Loucy (cell line): Measurements from ENCODE around the gene ANKRD10.

Experiments
- H2AFZ ChIP-seq: fragments of 200-600 bp; sonication (generic); 2 replicates; pipeline ENCODE4 v1.6.0; 2016; ENCODE audit warnings: antibody characterized with exemption, mild to moderate bottlenecking, low read length, moderate library complexity
- H3F3A ChIP-seq: fragments of 200-600 bp; 2 replicates; pipeline ENCODE4 v1.6.0; 2016; ENCODE audit warnings: antibody characterized with exemption, low read depth, mild to moderate bottlenecking
- H3K27me3 ChIP-seq: fragments of 200-600 bp; sonication (generic); 2 replicates; pipeline ENCODE4 v1.6.1; 2014; ENCODE audit warnings: low read length, mild to moderate bottlenecking; ENCODE audit not compliant: insufficient read depth, poor library complexity, severe bottlenecking
- H3K36me3 ChIP-seq: fragments of 200-600 bp; sonication (generic); 2 replicates; pipeline ENCODE4 v1.6.1; 2016; ENCODE audit warnings: low read length; ENCODE audit not compliant: insufficient read depth
- H3K4me1 ChIP-seq: fragments of 200-600 bp; sonication (generic); 2 replicates; pipeline ENCODE4 v1.5.1; 2014; ENCODE audit warnings: low read length, mild to moderate bottlenecking; ENCODE audit not compliant: insufficient read depth, poor library complexity, severe bottlenecking
- H3K4me2 ChIP-seq: fragments of 200-600 bp; sonication (generic); 2 replicates; pipeline ENCODE4 v1.6.0; 2014; ENCODE audit warnings: antibody characterized with exemption, low read length, low read depth, mild to moderate bottlenecking; ENCODE audit not compliant: poor library complexity, severe bottlenecking
- H3K4me3 ChIP-seq: fragments of 200-600 bp; sonication (generic); 2 replicates; pipeline ENCODE4 v1.5.1; 2014; ENCODE audit warnings: low read length, mild to moderate bottlenecking, mixed read lengths; ENCODE audit not compliant: poor library complexity, severe bottlenecking
- H3K79me2 ChIP-seq: fragments of 200-600 bp; sonication (generic); 2 replicates; pipeline ENCODE4 v1.6.1; 2014; ENCODE audit warnings: low read length; ENCODE audit not compliant: insufficient read depth
- H3K9ac ChIP-seq: fragments of 200-600 bp; sonication (generic); 2 replicates; pipeline ENCODE4 v1.6.0; 2014; ENCODE audit warnings: mild to moderate bottlenecking, low read depth, low read length, moderate library complexity; ENCODE audit not compliant: poor library complexity, severe bottlenecking
- H3K9me2 ChIP-seq: fragments of 200-600 bp; sonication (generic); replicated peaks from 2 replicates; pipeline ENCODE4 v1.6.1; 2016; ENCODE audit warnings: low read depth, low read length, mixed read lengths
- H3K9me3 ChIP-seq: fragments of 200-600 bp; sonication (generic); 2 replicates; pipeline ENCODE4 v1.6.1; 2014; ENCODE audit warnings: mild to moderate bottlenecking, antibody characterized with exemption, low read length, low read depth; ENCODE audit not compliant: insufficient read depth
- H4K20me1 ChIP-seq: fragments of 200-600 bp; sonication (generic); 2 replicates; pipeline ENCODE4 v1.6.0; 2014; ENCODE audit warnings: antibody characterized with exemption, low read length, mild to moderate bottlenecking; ENCODE audit not compliant: insufficient read depth, poor library complexity, severe bottlenecking
- EZH2phosphoT487 ChIP-seq: fragments of 200-600 bp; IDR thresholded peaks from 2 replicates; pipeline ENCODE4 v1.6.1; 2018; ENCODE audit warnings: antibody characterized with exemption, mild to moderate bottlenecking, moderate library complexity, borderline replicate concordance
- TF ChIP-seq, protein P1 (sequence below): fragments of 200-600 bp; sonication (generic); conservative IDR thresholded peaks from 2 replicates; pipeline ENCODE4 v1.5.1; 2014; ENCODE audit warnings: mild to moderate bottlenecking, antibody characterized with exemption, low read length

ANKRD10 gene

DNA sequence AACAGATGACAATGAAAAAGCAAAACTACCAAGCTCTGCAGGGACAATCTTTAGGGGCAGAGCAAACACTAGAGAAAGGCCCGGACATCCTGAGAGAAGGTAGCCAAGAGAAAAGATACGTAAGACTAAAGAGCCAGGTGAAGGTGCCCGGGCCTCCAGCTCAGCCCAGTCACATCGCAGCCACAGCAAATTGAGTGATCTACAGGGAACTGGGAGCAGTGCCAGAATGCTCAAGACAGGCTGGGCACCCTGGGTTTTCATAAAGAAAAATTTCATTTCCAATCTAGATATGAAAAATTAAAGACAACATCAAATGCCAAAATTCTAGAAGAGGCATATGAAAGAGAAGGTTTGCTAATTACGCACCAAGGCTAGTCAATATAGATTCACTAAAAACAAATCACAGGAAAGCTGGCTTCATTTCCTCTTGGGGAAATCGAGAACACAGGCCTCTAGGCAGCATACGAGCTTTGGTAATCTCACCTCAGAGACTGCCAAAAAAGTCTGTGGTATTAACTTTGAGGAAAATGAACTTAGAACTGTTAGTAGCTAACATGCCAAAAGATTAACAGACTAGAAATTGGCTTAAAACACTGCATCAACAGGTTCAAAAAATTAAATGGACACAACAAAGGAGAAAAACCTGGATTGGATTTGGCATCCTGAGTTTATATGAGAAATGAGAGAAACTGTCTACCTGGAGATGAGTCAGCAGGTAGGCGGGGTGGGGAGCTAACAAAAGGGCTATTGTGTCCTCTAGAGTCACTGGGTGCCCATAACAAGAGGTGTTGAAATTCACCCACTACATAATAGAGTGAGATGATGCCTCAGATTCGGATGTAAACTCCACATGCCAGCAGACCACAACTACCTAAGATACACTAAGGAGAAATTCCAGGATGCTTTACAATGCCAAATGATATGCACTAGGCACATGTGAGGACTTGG, 6.6 kb downstream of the ANKRD10 start:
- no peak for TF ChIP-seq EZH2phosphoT487
- TF ChIP-seq, protein P1, sequence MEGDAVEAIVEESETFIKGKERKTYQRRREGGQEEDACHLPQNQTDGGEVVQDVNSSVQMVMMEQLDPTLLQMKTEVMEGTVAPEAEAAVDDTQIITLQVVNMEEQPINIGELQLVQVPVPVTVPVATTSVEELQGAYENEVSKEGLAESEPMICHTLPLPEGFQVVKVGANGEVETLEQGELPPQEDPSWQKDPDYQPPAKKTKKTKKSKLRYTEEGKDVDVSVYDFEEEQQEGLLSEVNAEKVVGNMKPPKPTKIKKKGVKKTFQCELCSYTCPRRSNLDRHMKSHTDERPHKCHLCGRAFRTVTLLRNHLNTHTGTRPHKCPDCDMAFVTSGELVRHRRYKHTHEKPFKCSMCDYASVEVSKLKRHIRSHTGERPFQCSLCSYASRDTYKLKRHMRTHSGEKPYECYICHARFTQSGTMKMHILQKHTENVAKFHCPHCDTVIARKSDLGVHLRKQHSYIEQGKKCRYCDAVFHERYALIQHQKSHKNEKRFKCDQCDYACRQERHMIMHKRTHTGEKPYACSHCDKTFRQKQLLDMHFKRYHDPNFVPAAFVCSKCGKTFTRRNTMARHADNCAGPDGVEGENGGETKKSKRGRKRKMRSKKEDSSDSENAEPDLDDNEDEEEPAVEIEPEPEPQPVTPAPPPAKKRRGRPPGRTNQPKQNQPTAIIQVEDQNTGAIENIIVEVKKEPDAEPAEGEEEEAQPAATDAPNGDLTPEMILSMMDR = no peak
- Histone ChIP-seq H3K9me3 (no peaks in the 10 kb centered on the region), H2AFZ (no peak overlapping the region), H3K79me2 (peaks cover 96% of the 10 kb centered on the region), H3K9ac (peak overlapping the region; percentile 44), H3F3A (no peaks in the 10 kb centered on the region), H3K4me3 (peak overlapping the region; percentile 78), H3K36me3 (peaks cover 70% of the 10 kb centered on the region; the same call in 1 of the 2 replicates), H3K4me2 (peak overlapping the region; percentile 69), H4K20me1 (peaks cover 91% of the 10 kb centered on the region), H3K9me2 (no peaks in the 10 kb centered on the region), H3K4me1 (peaks cover 60% of the 10 kb centered on the region), H3K27me3 (no peaks in the 10 kb centered on the region)

DNA sequence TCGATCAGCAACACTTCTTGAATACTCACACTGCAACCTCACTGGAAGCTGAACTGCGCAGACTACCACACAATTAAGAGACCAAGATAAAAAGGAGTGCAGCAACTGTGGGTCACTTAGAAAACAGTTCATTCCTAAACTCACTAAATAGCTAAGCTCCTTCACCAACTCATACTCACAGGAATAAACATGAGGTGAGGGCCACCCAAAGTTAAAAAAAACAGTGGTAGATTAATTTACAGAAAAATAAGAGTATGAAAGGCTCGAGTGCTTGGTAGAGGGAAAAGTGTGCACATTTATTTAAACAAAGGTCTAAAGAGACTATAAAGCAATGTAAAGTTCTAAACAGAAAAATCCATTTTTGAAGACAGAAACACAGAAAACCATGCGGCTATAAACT, 7.6 kb downstream of the ANKRD10 start:
- Histone ChIP-seq H3F3A (no peaks in the 10 kb centered on the region), H3K79me2 (peaks cover 94% of the 10 kb centered on the region), H4K20me1 (peaks cover 91% of the 10 kb centered on the region), H3K9ac (peak overlapping the region; percentile 44), H3K4me2 (peak overlapping the region; percentile 69), H3K9me2 (no peaks in the 10 kb centered on the region), H3K4me1 (peaks cover 53% of the 10 kb centered on the region), H3K36me3 (peaks cover 79% of the 10 kb centered on the region; the same call in 1 of the 2 replicates), H3K27me3 (no peaks in the 10 kb centered on the region), H3K9me3 (no peaks in the 10 kb centered on the region), H2AFZ (no peak overlapping the region), H3K4me3 (peak overlapping the region; percentile 78)
- TF ChIP-seq, protein P1 = no peak
- no peak for TF ChIP-seq EZH2phosphoT487

DNA sequence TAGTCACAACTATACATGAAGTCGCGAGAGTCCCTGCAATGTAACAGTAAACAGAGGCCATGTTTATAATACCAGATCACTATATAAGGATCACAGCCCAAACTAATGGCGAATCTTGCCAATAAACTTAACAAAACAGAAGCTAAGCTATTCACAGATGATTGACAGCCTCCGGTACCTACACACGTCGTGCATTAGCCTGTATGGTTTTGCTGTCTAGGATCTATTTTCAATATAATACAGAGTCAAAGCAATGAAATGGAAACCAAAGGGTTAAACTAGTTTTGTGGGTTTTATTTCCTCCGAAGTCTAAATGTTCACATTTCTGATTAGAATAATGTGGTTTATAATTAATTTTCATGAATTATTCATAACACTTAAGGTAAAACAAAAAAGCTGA, 10.1 kb downstream of the ANKRD10 start:
- H4K20me1 ChIP-seq = peaks cover 84% of the 10 kb centered on the region
- H3K9ac ChIP-seq = no peak overlapping the region
- H3F3A ChIP-seq = no peaks in the 10 kb centered on the region
- no peak overlapping the region for H2AFZ ChIP-seq
- H3K27me3 ChIP-seq = no peaks in the 10 kb centered on the region
- no peak overlapping the region for H3K4me2 ChIP-seq
- TF ChIP-seq EZH2phosphoT487 = no peak
- TF ChIP-seq, protein P1 = no peak
- peaks cover 94% of the 10 kb centered on the region for H3K36me3 ChIP-seq
- no peak overlapping the region for H3K4me3 ChIP-seq
- no peaks in the 10 kb centered on the region for H3K9me3 ChIP-seq
- H3K79me2 ChIP-seq = peaks cover 88% of the 10 kb centered on the region
- H3K9me2 ChIP-seq = no peaks in the 10 kb centered on the region
- peaks cover 27% of the 10 kb centered on the region for H3K4me1 ChIP-seq
